Hepatocyte (in vitro differentiated cells): ENCODE data around the gene CDC42BPB.

Source experiments
- CTCF ChIP-seq: fragments of 200-600 bp; sonication (generic); IDR thresholded peaks from 2 replicates; pipeline ENCODE4 v1.5.1; 2016; ENCODE audit warnings: antibody characterized with exemption, mild to moderate bottlenecking; ENCODE audit not compliant: poor library complexity
- EZH2 ChIP-seq: fragments of 200-600 bp; sonication (generic); IDR thresholded peaks from 2 replicates; pipeline ENCODE4 v1.6.1; 2016; ENCODE audit warnings: antibody characterized with exemption, mild to moderate bottlenecking, borderline replicate concordance
- EZH2phosphoT487 ChIP-seq: fragments of 200-600 bp; sonication (generic); IDR thresholded peaks from one replicate; pipeline ENCODE4 v1.6.1; 2018; ENCODE audit warnings: antibody characterized with exemption, mild to moderate bottlenecking, low read depth, moderate library complexity; ENCODE audit not compliant: unreplicated experiment, severe bottlenecking

- TF ChIP-seq CTCF, result no peak
- peak; percentile 68 for TF ChIP-seq EZH2
- no peak for TF ChIP-seq EZH2phosphoT487
Observed at GRCh38 chr14:102929241-102930137, 127.9 kb downstream of the CDC42BPB start.
